GM21390 (cell line): ENCODE data around the gene ZCCHC24.
A peak's percentile ranks its signal among the peaks of the same experiment; 100 is the strongest.

Experiments
- ATAC-seq: cut with Tn5 transposase; IDR thresholded peaks from one replicate; pipeline ENCODE4 v1.9.1; 2021; ENCODE audit not compliant: unreplicated experiment

ZCCHC24 gene

DNA sequence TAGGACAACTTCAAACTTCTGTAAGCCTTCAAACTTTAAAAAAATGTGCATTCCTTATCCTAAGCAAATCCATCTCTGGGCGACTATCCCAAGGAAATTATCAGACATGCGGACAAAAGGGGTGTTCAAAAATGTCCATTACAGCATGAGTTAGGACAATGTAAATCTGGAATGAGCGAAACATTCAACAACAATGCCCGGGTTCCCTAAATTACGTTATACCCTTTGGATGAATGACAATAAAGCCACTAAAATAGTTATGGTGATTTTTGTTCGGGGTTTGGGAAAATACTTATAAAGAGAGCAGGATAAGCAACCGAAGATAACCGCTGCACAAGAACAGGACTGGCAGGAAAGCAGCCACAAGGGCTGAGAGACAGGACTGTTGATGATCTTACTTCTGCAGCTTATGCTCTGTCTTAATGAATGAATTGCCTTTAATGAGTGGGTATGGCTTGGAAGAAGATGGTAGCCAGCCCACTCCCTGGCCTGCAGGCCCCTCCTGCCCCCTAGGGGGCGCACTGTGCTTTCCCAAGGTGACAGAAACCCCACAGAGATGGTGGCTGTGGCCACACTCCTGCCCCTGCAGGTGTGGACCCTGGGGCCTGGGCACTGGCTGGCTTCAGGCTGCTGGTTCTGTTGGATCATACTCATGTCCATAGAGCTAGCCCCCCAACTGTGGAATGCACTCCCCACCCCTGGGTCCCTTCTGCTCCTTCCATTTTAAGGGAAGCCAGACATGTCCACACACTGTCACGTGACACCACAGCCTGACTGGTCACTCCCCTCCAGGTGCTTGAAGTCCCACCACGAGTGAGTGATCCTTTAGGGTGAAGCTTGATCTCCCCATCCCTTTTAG lies 45.0 kb downstream of the ZCCHC24 start:
- ATAC-seq = peak; percentile 73

DNA sequence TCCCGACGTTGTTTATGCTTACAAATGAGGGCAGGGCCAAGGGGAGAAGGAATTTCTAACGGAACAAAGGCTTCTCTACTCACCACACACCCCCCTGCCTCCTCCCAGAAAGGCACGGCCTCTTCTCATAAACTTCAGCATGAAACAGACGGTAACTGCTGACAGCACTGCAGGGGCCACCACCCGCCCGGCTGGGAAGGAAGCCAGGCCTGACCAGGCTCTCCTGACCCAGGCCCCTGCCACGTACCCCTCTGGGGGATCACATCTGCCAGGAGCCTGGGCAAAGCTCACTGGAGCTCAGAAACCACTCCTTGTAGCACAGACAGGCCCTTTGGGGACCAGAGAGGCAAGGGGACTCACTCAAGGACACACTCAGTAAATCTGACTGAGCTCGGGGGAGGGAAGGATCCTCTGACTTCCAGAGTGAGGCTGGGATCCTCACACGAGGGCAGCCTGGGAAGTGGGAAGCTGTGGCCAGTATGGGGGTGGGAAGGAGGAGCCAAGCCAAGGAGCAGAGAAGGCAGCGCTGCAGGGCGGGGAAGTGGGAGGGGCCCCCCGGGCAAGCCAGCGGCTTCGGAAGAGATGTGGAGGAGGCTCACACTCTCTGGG lies 46.1 kb downstream of the ZCCHC24 start:
- no peak for ATAC-seq

DNA sequence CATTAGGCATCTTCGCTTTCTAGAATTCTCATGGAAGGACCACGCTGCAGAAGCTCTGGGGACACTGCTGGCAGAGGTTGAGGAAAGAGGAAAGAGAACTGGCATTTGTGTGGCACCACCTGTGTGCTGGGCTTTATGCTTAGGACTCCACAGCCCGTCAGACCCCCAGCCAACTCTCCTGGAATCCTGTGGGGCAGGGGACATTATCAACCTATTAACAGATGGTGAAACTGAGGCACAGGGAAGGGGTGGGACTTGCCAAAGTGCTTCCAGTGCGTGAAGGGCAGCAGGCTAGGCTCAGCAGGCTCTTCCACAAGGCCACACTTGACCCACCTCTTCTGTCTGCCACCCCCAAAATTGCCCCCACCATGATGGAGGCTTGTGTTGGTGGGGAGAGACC lies 46.8 kb downstream of the ZCCHC24 start:
- ATAC-seq = no peak

DNA sequence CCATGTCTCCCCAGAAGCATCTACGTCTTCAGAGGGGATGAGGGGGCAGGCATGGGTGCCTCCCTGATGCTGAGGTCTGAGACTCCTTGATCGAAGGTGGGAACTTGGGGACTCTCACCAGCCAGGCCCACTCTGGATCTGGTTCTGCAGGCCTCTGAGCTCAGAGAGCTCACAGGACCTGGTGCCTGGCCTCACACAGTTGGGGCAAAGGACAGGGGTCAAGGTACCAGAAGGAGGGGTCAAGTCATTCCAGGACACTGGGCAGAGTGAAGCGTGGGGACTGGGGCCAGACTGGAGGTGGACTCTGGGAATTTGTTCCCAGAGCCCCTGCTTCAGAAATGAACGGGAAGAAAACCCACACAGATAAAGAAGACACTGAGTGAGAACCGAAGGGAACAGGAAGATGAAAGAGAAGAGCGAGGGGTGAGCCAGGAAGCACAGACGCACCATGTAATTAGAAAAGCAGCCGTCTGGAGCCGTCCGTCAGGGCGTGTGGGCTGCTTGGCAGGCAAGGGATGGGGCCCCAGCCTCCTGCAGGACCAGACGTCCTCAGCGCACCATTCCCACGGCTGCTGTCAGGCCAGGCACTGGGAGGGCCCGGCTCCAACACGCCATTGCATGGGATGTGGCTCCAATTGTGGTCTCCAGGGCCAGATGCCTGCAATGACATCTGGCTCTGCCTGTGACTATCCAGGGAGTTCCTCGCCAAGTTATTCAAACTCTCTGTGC lies 47.7 kb downstream of the ZCCHC24 start:
- no peak for ATAC-seq

DNA sequence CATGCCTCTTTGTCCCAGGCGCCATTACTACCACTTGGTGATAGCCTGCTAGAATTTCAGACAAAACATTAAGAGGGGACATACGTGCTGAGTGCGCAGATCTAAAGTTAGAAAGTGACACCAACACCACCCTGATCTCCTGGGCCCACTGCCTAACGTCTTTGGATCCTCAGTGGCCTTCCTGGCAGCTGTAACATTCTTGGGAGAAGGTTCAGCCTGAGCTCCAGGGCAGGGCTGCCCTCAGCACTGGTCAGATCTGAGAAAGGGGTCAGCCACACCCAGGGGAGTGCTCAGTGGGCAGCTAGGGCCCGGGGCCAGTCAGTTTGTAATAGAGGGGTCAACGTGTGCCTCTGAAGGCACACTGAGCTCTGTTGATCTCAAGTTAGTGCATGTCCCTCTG lies 48.4 kb downstream of the ZCCHC24 start:
- no peak for ATAC-seq

DNA sequence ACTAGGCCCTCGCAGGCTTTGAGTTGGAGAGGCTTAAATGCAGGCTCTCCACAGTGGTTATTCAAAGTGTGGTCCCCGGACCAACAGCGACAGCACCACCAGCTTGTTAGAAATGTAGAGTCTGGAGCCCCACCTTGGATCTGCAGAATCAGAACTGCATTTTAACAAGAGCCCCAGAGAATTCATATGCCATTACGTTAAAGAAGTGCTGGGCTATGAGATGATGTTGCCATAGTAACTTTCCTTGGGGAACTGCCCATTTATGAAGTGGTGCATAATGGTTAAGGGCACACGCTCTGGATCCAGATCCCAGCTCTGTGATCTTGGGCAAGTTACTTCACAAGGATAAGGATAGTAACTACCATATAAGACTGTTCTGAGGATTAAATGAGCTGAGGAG lies 48.9 kb downstream of the ZCCHC24 start:
- no peak for ATAC-seq

DNA sequence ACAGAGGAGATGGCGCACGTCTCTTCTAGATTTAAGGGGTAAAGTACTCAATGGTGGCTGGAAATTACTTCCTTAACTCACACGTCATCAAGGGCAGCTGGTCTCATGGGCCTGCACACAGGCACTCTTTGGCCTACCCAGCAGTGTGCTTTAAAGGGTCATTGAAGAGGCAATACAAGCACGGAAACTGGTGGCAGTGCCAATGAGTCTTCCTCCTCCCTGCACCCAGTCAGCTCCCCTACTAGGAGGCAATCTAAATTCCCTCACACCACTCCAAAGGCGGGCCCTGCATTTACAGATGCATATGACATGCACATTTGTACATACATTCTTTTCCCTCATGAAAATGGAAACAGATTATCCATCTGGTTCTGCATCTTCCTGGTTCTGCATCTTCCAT lies 50.8 kb downstream of the ZCCHC24 start:
- no peak for ATAC-seq

DNA sequence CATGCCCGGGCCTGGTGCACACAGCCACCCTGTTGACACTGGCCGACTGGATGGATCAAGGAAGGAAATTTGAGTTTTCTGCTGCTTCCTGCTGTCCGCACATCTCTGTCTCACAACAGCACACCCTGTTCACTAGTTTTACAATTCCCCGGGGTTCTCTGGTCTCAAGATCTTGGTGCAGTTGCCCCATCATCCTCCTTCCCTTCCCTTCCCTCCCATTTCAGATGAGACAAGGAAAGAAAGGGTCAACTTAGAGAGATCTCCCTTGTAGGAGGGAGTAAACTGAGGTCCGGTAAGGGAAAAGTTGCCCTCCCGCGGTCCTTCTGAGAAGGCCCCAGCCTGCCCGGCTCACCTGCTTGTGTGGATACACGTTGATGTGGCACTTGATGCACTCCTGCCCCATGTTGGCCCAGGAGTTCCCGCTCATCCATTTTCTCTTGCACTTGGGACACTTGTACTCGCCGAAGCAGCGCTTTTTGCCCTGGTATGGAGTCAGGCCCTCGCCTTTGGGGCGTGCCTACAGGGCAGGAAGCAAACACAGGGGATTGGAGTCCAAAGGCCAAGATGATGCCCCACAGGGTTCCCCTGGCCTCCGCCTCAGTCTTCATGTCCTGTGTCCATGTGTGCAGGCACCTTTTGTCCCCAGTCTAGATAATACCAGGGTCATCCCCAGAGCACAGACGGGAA lies 51.4 kb downstream of the ZCCHC24 start:
- no peak for ATAC-seq

DNA sequence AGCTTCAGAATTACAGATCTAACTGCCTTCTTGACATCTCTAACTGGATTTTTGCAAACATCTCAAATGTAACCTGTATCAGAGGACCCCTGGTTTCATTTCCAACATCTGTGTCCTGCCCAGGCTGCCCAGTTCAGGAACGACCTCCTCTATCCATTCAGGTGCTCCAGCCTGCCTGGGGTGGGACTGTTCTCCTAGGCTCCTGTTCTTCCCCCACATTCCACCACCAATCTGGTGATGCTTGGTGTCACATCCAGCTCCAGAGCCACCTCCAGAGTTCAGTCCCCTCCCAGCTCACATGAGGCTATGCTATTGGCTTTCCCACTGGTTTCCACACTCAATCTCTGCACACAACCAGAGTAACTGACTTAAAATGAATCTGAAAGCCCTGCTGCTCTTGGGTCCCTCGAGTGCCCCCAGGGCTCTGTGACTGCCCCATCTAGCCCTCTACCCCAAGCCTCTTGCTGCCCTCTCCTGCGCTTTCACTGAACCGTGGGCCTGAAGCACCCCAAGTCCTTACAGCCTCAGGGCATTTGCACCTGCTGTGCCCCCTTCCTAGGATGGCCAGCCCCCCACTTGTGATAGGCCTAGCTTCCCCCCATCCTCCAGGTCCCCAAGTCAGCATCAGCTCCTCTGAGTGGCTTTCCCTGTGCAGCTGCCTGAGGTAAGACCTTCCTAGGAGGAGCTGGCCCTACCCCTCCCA lies 52.1 kb downstream of the ZCCHC24 start:
- ATAC-seq = no peak

DNA sequence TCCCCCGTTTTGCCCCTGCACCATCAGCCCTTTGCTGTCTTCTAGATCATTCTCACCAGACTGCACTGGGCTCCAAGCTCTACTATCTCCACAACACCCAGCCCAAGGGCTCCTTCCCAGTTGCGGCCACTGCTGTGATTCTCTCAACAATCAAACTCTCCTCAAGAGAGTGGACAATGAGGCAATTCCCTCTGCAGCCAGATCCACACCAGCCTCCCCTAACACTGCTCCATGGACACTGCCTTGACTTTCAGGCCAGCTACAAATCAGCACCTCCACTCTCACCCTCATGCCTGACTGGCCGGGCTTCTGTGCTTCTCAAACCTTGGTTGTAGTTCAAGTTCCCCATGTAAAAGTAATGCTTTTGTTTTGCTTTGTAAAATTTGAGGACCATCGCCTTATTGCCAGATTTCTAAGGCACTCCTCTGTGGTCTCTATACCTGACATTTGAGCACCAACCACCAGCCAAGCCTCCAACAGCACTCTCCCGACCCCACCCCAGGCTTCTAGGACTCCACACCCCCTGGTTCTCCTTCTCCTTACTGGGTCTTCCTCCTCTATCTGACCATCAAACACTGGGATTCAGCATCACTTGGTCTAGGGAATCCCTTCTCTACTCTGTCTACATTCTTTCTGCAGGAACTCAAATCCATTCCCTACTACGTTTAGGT lies 52.8 kb downstream of the ZCCHC24 start:
- ATAC-seq = no peak

DNA sequence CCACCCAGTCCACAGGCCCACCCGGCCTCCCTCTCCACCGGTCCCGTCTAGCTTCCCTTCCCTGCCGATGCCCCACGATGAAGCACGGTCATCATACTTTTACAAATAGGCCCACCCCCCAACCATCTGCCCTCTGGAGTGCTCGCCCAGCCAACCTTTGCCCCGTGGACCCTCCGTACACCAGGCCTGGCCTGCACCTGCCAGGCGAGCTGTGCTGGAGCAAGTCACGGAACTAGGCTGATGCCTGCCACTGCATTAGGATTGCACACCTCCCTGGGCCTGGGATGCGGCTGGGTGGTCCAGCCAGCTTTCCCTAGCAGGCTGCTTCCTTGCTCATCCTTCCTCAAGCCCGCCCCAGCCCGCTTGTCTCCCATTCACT lies 53.4 kb downstream of the ZCCHC24 start:
- no peak for ATAC-seq

DNA sequence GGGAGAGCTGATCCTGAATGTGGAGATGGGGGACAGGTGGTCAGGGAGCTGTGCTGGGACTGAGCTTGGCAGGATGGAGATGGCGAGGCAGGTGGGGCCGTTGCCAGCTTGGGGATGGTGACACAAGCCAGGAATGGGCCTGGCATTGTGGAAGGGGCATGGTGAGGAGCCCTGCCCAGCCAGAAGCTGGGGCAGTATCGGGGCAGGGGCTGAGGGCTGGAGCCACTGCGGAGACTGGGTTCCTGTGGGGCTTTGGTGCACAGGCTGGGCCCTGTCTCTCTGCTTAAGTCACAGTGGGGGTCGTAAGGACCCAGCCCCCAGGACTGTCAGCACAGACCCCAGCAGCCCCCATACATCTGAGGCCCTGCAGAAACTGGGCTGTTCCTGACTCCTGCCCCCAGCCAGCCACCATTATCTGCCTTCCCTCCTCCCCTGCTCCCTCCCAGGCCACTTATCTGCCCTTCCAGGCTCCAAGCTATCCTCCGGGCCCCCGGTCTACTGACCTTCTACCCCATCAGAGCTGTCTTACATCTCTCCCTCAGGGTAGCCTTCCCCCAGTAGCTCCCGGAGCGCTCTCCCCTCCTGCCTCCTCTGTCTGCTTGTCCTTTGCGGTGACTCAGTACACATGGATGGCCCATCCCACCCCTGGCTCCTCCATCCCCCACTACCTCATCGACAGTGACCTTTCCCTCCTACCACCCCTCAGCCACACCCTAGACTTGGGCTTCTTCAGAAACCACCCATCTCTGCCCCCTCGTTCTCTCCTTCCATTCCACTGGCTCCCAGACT lies 54.0 kb downstream of the ZCCHC24 start:
- no peak for ATAC-seq

DNA sequence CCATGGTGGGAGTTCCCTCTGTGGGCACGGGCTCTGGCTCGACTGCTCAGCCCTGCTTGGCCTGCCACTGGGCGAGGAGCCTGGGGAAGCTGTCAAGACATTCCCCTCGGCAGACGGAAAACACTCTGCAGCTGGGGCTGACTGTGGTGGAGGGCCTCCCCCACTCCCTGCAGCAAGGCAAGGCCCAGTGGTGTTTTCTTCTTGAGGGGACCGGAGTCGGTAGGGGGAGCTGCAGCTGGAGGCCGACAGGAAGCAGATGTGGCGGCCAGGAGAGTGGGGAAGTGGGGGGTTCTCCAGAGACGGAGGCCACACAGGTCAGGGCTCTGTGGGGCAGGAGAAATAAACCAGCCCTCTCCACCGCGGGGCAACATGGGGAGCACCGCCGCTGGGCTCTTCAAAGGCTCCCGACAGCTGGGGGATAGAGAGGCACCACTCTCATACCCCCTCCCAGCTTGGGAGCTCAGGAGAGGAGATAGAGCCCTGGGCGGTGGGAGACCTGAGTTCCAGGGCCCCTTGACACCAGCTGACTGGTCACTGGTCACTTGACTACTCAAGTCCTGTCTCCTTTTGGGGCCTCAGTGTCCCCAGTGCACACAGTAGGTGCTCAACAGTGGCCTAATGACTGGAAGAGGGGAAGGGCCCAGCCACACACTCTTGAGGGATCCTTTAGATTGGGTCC lies 54.7 kb downstream of the ZCCHC24 start:
- no peak for ATAC-seq

DNA sequence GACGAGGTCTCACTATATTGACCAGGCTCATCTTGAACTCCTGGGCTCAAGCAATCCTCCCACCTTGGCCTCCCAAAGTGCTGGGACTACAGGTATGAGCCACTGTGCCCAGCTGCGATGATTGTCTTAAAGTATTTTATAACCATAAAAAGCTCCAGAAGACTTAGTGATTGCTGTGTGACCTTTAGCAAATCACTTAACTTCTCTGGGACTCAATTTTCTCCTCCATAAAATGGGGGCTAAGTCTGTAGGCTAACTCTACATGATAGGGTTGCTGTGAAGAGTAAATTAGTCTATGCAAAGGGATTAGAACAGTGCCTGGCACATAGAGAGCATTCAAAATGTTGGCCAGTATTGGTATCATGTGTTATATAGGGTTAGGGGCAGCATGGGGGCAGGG lies 55.4 kb downstream of the ZCCHC24 start:
- no peak for ATAC-seq

DNA sequence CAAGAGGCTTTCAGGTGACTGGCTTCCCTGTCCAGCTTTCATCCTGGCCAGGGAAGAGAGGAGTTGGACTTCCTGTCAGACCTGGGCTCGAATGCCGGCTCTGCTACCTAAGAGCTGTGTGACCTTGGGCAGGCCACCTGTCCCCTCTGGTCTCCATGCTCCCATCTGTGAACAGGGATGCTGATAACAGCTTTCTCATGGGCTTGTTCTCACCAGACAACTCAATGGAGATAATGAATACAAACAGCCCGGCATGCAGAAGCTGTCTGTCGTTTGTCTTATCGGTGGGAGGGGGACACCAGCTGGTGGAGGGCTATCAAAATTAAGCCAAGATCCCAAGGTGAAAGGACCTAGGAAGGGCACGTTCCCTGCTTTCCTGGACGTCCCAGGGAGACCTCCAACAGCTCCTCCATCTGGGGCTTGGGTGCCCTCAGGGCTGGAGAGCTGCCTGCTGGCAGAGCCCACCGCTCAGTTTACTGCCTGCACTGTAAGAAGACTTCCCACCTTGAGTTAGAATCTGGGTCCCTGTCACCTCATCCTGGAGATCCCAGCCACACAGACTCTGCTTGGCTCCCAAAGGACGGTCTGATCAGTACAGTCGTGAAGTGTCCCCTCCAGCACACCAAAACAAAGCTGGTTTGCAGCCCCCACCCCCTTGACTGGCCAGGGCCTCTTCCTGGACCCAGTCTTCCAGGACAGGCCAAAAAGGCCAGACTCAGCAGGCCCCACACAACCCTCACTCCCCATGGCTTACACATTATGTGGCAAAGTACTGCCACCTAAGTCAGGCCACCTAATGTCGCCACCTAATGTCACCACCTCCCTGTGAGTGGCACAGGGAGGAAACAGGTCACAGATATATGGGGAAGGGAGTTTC lies 57.2 kb downstream of the ZCCHC24 start:
- ATAC-seq = no peak

DNA sequence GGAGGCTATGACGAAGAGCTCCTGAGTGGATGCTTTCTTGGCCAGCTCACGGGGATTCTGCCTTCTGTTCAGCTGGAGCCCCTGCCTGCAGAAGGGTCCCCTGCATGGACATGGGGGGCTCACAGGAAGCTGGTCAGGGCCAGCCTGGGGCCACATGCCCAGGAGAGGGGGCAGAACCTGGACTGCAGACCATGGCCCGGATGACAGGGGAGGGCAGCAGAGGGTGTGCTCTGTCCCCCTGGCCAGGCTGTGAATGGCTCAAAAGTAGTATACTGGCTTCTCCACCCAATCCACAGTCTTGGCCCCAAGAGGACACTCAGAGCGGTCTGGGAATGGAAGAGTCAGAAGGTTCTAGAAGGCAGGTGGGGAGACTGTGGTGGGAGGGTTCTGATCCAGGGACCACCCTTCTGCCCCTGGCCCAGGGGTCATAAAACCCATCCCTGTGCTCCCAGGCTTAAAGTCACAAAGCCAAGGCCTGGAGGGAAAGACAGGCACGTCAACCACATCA lies 57.9 kb downstream of the ZCCHC24 start:
- no peak for ATAC-seq

DNA sequence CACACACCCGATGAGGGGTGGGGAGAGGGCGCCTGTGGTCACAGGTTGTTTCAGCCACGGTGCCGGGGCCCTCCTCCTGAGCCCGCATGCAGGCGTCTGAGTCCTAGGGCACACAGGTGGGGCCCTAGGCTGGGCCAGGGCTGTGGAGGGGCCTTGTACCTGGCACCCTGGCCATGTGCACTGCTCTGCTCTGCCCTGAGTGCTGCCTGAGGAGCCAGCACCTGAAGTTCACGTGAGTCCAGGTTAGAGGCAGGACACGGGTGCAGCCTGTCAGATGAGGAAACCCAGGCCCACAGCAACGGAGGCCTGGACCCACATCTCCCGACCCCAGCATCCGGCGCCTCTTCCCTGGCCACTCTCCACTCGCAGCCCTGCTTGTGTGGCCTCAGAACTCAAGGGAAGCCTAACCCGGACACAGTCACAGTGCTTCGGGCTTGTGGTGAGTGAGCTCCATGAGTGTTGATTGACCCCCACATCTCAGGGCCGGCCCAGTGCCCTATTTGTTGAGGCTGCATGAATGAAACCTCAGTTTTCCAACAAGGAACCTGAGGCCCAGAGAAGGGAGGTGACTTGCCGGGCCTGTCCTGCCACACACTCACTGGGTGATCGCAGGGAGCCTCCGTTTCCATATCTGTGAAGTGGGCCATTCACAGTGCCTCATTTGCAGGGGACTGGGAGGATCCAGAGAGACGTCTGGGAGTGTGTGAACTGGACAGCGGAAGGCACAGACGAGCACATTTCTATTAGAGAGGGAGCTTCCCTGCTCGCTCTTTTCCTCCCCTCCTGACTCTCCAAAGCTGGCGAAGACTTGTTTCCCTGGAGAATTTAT lies 58.6 kb downstream of the ZCCHC24 start:
- ATAC-seq = no peak
